Naive B cell (primary cell): ENCODE data around the gene CLIC5. TPM values are rescaled to one million over a fixed set of nuclear protein-coding genes. Genes with fewer than 3 reads are reported as not detected.
A peak's percentile ranks its signal among the peaks of the same experiment; 100 is the strongest.

Experiments used
- ATAC-seq, 2 donors: fragments of 150-1000 bp; cut with Tn5 transposase; 2 replicates each; pipeline ENCODE4 v1.10.0; 2021; ENCODE audit warnings: low read depth in 2 of 2, mild to moderate bottlenecking in 2 of 2, moderate library complexity in 2 of 2
- DNase-seq: peaks from one replicate; pipeline ENCODE4 v3.0.0; 2022
- H3K27ac Mint-ChIP-seq, 6 donors: one replicate each; pipeline ENCODE4 v1.8.0; 2020 to 2022; ENCODE audit warnings: mild to moderate bottlenecking in 6 of 6, mixed read lengths in 6 of 6, moderate library complexity in 5 of 6, inconsistent platforms in 2 of 6
- H3K27me3 Mint-ChIP-seq, 3 donors: one replicate each; pipeline ENCODE4 v1.8.0; 2021 to 2022; ENCODE audit warnings: mixed read lengths in 3 of 3, mild to moderate bottlenecking in 1 of 3
- H3K36me3 Mint-ChIP-seq, 2 donors: one replicate each; pipeline ENCODE4 v1.8.0; 2020 to 2022; ENCODE audit warnings: mixed read lengths in 2 of 2, inconsistent platforms in 1 of 2, mild to moderate bottlenecking in 1 of 2
- H3K4me1 Mint-ChIP-seq, 3 donors: one replicate each; pipeline ENCODE4 v1.8.0; 2020 to 2022; ENCODE audit warnings: mixed read lengths in 3 of 3, inconsistent platforms in 1 of 3, mild to moderate bottlenecking in 1 of 3, moderate library complexity in 1 of 3
- H3K4me3 Mint-ChIP-seq, 8 donors: one replicate each; pipeline ENCODE4 v1.8.0; 2020 to 2022; ENCODE audit warnings: mild to moderate bottlenecking in 8 of 8, mixed read lengths in 8 of 8, moderate library complexity in 8 of 8, inconsistent platforms in 2 of 8
- H3K9me3 Mint-ChIP-seq, 7 donors: one replicate each; pipeline ENCODE4 v1.8.0; 2020 to 2022; ENCODE audit warnings: mixed read lengths in 7 of 7, mild to moderate bottlenecking in 5 of 7, inconsistent platforms in 2 of 7, moderate library complexity in 1 of 7
- polyA plus RNA-seq, 6 donors: library from polyadenylated mRNA; unstranded; fragments of 300-500 nt; fragmentation: Illumina TruSeq; gene quantifications; one replicate each; pipeline ENCODE4 v1.2.3, GENCODE V29; 2021; ENCODE audit warnings: low read depth in 6 of 6

CLIC5 gene
- polyA plus RNA-seq, 6 donors from 2014 or later: 0.05 to 1.3 (median 0.13) TPM; not detected in 1

DNA sequence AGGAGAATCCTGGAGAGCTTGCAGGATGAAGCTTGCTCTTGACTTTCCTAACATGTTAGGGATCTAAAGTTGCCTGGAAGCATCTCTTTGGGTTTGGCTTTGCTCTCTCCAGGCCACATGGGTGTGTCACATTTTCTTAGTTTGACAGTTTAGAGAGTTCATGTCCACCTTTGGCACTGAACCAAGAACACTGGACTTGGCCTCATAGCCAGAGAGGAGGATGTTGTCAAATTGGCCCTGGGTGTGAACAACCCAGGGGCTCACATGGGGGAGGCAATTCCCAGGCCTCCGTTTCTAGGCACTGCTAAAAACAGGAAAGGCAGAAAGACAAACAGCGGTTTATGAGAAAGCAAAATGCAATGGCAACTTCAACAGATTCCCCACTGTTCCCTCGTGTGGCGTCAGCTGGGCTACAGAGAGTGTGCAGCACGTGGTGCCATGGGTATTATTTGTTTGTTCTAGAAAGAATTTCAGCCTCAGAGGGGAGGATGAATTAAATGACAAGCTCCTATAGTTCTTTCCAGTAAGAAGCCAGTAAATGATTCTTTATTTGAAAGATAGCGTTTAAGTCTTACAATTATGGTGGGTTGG is 93.9 kb downstream of the CLIC5 start:
- Mint-ChIP-seq H3K27me3 (peaks cover 0 to 2% (median 0%) of the 10 kb centered on the region in 3 donors), H3K27ac (no peak overlapping the region), H3K4me1 (peaks cover 3 to 6% (median 4%) of the 10 kb centered on the region in 3 donors), H3K9me3 (no peaks in the 10 kb centered on the region), H3K4me3 (no peak overlapping the region), H3K36me3 (no peaks in the 10 kb centered on the region)
- ATAC-seq (no peak), DNase-seq (no peak)

DNA sequence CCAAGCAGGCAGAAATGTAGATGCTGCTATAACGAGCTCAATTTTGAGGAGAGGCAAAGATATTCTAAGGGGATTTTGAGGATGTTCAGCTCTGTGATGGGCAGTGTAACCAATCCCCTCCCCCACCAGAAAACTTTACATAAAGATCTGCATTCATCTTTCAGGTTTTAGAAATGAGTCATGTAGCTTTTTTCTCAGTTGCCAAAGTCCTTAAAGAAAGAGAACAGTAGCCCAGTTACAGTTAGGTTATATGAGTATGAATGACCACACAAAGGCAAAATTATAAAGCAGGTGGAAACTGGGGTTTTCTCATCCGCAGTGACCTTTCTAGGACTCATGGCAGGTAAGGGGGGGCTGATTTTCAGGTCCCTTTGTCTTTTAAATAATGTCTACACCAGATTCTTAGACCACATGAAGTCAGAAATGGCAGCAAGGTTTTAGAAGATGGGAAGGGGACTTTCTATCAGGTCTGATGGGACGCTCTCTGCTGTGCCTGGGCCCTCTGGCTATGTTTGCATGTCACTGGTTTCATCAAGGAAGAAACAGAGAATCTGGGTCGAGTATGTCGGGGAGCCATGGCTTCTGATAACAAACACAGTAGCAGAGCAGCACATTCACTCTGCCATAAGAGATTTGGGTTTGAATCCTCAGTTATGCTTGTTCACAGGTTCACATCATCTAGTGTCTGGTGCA is 94.7 kb downstream of the CLIC5 start:
- Mint-ChIP-seq H3K27ac (peak overlapping the region in 1 of 6 donors; percentile 69), H3K9me3 (no peaks in the 10 kb centered on the region), H3K27me3 (no peaks in the 10 kb centered on the region), H3K4me3 (no peak overlapping the region), H3K36me3 (no peaks in the 10 kb centered on the region), H3K4me1 (peaks cover 3 to 6% (median 4%) of the 10 kb centered on the region in 3 donors)
- no peak for DNase-seq
- no peak for ATAC-seq

DNA sequence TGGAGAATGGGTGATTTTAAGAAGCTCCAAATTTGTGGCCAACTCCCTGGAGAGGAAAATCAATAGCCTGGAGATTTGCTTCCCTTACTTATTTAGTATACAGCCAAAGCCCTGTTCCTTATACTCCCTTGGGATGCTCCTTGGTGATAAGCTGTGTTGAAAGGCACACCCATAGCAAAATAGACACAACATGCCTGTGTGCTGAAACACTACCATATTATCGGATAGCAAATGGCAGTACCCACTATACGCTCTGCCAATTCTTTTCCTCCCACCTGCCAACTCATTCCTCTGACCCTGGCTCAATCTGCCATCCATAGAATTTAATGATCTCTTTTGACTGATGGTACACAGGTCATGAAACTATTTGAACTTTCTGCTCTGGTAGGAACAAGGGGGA is 98.2 kb downstream of the CLIC5 start:
- no peaks in the 10 kb centered on the region for H3K27me3 Mint-ChIP-seq
- no peak overlapping the region for H3K27ac Mint-ChIP-seq
- no peaks in the 10 kb centered on the region for H3K36me3 Mint-ChIP-seq
- DNase-seq (no peak), ATAC-seq (no peak)
- H3K9me3 Mint-ChIP-seq: no peaks in the 10 kb centered on the region
- peaks cover 0 to 2% (median under 1%) of the 10 kb centered on the region in 3 donors for H3K4me1 Mint-ChIP-seq
- H3K4me3 Mint-ChIP-seq: no peak overlapping the region

DNA sequence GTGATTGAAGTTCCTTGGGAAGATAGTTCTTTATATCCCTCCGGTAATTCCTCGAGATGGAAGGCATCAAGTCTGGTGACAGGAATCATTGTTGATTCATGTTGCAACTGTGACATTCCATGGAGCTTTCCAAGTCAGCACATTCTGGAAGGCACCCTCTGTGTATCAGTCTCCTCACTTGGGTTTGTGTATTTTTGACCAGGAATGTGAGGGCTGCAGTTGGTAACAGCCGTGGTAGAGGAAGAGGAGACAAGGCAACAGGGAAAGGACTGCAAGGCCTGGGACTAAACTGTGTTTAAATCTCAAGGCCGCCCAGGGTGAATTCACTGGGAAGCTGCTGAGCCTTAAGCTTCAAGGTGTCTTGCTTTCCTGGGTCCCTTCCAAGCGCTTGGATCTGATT is 99.0 kb downstream of the CLIC5 start:
- Mint-ChIP-seq H3K27ac (no peak overlapping the region), H3K36me3 (no peaks in the 10 kb centered on the region), H3K9me3 (no peaks in the 10 kb centered on the region), H3K27me3 (no peaks in the 10 kb centered on the region), H3K4me1 (no peaks in the 10 kb centered on the region), H3K4me3 (no peak overlapping the region)
- ATAC-seq (no peak), DNase-seq (no peak)

DNA sequence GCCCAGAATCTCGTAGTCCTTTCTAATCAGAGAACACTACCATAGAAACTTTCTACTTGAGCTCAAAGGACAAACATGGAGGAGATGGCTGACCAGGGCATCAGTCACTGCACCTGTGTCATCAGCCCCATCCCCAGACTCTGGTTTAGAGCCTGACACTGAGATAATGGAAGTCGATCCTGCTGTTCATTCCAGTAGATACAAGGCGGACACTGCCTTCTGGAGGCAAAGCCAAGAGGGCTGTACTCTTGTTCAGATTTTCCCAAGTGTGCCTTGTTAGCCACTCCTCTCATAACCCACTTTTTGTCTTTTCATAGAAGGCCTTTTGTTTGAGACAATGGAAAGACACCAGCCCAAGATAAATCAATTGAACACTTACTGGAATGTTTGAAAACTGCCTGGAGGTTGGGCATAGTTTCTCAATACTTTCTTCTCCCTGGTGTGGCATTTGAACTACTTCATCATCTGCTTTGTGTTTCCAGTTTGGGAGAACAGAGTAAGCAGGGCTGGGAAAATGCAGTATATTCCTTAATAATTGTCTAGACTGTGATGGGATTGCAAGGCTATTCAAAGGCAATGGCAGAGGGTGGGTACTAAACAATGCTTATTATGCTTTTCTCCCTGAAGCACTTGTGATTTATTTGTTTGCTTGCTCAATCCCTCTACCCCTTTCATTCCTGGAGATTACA is 99.7 kb downstream of the CLIC5 start:
- ATAC-seq: no peak
- H3K27ac Mint-ChIP-seq: no peak overlapping the region
- H3K4me3 Mint-ChIP-seq: no peak overlapping the region
- no peaks in the 10 kb centered on the region for H3K36me3 Mint-ChIP-seq
- no peaks in the 10 kb centered on the region for H3K4me1 Mint-ChIP-seq
- no peaks in the 10 kb centered on the region for H3K27me3 Mint-ChIP-seq
- no peaks in the 10 kb centered on the region for H3K9me3 Mint-ChIP-seq
- DNase-seq: no peak

DNA sequence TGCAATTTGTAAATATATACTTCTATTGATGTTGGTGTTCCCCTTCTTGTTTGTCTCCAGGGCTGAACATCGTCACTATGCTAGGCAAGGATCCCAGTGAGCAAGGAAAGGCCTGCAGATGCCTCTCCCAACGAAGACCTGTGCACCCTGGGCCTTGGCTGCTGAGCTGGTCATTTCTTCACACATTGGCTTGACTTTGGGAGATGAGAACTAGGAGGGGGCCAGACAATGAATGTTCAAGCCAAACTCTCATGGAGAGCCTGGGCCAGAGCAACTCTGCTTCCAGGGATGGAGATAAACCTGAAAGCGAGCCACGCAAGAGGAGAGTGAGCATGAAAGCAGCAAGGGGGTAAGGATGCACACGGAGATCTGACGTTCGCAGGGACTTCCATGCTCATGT is 104.0 kb downstream of the CLIC5 start:
- Mint-ChIP-seq H3K4me3 (no peak overlapping the region), H3K9me3 (peaks cover 0 to 3% (median 0%) of the 10 kb centered on the region in 7 donors), H3K4me1 (no peaks in the 10 kb centered on the region), H3K27me3 (no peaks in the 10 kb centered on the region), H3K27ac (peak overlapping the region in 1 of 6 donors; percentile 38), H3K36me3 (no peaks in the 10 kb centered on the region)
- no peak for ATAC-seq
- DNase-seq: no peak

DNA sequence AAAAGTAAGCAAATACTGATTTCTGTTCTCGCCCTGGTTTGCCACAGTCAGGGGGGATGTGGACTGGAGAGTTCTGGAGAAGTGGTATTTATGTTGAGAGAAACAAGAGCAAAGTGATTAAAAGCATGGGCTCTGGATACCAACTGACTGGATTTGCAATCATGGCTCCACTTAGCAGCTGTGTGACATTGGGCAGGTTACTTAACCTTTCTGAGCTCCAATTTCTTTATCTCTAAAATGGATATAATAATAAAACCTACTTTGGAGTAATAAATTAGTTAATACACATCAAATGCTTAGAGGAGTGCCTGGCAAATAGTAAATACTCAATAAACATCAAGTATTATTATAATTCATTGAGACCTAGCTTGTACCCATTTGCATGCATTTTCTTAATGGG is 111.7 kb downstream of the CLIC5 start:
- H3K9me3 Mint-ChIP-seq: peaks cover 0 to 3% (median 0%) of the 10 kb centered on the region in 7 donors
- ATAC-seq: no peak
- no peak for DNase-seq
- no peak overlapping the region for H3K27ac Mint-ChIP-seq
- H3K4me1 Mint-ChIP-seq: no peaks in the 10 kb centered on the region
- no peaks in the 10 kb centered on the region for H3K36me3 Mint-ChIP-seq
- H3K27me3 Mint-ChIP-seq: no peaks in the 10 kb centered on the region
- H3K4me3 Mint-ChIP-seq: no peak overlapping the region

DNA sequence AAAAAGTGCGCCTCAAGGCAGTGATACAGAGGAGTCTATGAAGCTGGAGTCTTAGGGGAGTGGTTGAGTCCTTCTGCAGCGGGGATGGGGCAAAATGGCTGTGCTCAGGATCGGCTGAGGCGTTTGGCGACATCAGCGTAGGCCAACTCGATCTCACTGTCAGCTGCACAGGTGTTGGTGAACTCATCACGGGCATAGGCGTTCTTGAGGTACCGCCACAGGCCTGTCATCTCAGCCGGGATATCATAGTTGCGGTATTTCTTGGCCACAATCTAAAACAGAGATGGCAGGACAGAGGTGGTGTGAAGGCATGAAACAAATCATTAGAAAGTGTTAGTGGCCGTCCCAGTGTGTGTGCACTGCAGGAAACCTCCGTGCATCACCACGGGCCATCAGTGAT is 112.7 kb downstream of the CLIC5 start:
- ATAC-seq: no peak
- peaks cover 0 to 4% (median 0%) of the 10 kb centered on the region in 7 donors for H3K9me3 Mint-ChIP-seq
- no peak overlapping the region for H3K27ac Mint-ChIP-seq
- H3K4me1 Mint-ChIP-seq: no peaks in the 10 kb centered on the region
- DNase-seq: no peak
- no peaks in the 10 kb centered on the region for H3K27me3 Mint-ChIP-seq
- H3K36me3 Mint-ChIP-seq: no peaks in the 10 kb centered on the region
- no peak overlapping the region for H3K4me3 Mint-ChIP-seq

DNA sequence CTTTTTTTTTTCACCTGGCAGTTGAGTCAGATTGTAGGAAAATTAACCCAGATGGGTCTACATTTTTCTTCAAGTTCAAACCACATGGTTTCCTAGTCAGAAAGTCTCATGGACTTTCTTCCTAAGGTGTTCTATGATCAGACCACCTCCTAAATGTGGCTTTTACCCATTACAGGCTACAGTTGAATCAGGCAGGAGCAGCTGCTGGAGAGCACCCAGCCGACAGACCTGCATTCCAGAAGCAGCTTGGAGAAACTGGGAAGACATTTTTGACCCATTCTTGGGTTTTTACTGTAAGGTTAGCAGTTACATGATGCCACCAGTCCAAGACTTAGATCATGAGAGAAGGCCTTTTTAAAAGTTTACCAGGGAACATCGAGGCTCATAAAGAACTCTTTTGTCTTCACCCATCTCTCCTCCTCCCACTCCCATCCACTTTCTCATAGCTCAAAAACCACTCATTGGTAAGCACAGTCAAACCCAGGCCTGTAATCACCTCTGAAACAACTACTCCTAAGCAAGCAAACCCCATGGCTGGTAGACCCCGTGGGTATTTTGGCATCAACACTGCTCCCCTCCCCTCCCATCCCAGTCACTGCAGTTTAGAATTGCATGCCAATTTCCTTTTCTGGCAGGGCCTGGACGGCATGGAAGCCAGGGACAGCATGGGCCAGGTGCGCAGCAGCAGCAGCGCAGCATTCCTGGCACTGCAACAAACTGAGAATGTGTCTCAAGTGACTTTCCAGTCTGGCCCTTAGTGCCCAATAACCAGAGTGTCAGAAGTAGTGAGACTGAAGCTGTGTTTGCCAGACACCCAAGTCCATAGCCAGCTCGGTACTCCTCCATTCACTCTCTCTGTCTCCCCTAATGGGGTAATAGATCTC is 113.7 kb downstream of the CLIC5 start:
- Mint-ChIP-seq H3K27me3 (no peaks in the 10 kb centered on the region), H3K4me3 (no peak overlapping the region), H3K9me3 (peaks cover 0 to 2% (median 0%) of the 10 kb centered on the region in 7 donors), H3K4me1 (no peaks in the 10 kb centered on the region), H3K36me3 (no peaks in the 10 kb centered on the region), H3K27ac (no peak overlapping the region)
- ATAC-seq: no peak
- no peak for DNase-seq

DNA sequence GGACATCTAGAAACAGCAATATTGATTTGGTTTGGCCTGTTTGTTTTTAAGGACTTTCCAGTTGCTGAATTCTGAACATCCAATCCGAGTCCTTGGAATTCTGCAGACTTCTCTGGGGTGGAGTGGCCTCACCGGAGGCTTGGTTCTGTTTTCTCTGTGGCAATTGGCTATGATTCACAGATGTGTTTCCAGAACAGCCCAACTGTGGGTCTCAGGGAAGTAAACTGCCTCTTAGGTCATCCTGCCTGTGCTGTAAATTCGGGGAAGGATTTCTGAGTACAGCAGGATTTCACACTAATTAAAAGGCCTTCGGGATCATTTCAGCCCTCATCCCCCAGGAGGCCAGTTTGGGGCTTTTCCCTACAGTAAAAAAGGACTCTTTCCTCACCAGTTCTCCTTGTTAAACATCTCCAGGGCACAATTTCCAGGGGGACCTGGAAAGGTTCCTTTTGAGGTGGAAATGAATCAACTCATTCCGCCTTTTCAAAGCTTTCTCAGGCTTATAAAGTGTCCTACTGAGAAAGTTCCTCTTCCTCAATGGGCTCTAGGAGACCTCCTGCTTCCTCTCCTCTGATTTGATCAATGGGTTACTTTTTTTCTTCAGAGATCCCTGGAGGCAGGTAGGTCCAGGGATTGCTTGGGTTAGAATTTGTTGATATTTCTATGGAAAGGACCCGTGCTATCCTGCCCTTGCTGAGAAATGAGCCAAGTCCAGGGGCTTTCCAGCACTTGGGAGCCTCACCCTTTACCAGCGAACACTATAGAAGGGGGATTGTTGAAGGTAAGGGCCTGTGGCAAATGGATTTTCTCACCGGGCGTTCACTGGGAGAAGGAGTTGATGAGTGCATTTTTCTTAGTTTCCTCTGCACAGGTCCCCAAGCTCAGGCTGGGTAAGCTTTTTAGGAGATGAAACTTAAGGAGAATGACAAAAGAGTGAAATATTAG is 114.6 kb downstream of the CLIC5 start:
- ATAC-seq (no peak), DNase-seq (no peak)
- Mint-ChIP-seq H3K27ac (no peak overlapping the region), H3K4me3 (no peak overlapping the region), H3K27me3 (no peaks in the 10 kb centered on the region), H3K4me1 (no peaks in the 10 kb centered on the region), H3K36me3 (no peaks in the 10 kb centered on the region), H3K9me3 (peaks cover 0 to 2% (median 0%) of the 10 kb centered on the region in 7 donors)

DNA sequence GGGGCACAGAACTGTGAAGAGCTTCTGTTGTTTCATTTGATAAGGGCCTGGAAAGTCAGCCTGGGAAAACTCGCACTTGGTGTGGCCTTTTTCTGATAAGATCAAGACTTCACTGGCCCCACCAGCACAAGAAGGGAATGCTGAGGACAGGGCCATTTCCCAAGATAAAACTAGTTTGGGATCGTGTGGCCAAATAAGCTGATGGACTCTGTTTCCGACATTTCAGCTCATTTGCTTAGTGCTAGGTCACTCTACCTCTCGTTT is 116.0 kb downstream of the CLIC5 start:
- H3K36me3 Mint-ChIP-seq: no peaks in the 10 kb centered on the region
- H3K4me3 Mint-ChIP-seq: no peak overlapping the region
- DNase-seq (no peak), ATAC-seq (no peak)
- H3K4me1 Mint-ChIP-seq: no peaks in the 10 kb centered on the region
- no peaks in the 10 kb centered on the region for H3K27me3 Mint-ChIP-seq
- no peak overlapping the region for H3K27ac Mint-ChIP-seq
- peaks cover 0 to 2% (median 0%) of the 10 kb centered on the region in 7 donors for H3K9me3 Mint-ChIP-seq

DNA sequence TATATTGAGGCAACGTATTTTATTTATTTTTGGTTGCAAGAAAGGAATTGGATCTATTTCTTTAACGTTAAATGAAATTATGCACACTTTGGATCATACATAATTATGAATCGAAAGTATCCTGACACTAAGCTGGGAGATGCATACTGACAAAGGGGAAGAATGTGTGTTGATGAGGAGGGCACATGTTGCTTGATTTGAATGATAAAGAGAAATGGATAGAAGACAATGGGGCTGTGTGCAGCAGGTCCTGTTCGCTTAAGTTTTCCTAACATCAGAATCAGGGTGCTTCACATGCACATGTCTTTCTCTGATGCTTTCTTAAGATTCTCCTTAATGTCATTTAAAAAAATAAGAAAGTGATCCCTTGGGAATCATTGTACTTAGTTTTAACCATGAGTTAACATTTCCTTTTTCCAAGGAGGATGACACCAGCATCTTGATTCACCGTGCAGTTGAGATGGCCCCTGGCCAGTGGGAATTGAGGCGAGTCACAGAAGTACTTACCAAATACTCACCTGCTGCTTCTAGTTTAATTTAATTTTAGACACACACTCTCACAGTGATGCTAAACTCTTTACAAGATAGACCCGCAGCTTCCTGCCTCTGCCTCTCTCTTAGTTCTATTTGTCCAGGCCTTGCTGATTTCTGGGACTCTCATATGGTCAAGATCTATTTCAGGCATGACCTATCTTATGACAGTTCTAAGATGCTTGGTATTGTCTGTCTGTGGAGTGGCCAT is 116.5 kb downstream of the CLIC5 start:
- no peaks in the 10 kb centered on the region for H3K27me3 Mint-ChIP-seq
- ATAC-seq: no peak

More for the DNA sequence above, 116.5 kb downstream of the CLIC5 start:
- H3K4me3 Mint-ChIP-seq: no peak overlapping the region
- DNase-seq: no peak
- H3K36me3 Mint-ChIP-seq: no peaks in the 10 kb centered on the region
- peaks cover 0 to 2% (median 0%) of the 10 kb centered on the region in 7 donors for H3K9me3 Mint-ChIP-seq
- H3K4me1 Mint-ChIP-seq: no peaks in the 10 kb centered on the region
- no peak overlapping the region for H3K27ac Mint-ChIP-seq
